SK-N-SH (cell line): ENCODE results near the gene EPHA10. TPM values are rescaled to one million over a fixed set of nuclear protein-coding genes. Genes with fewer than 3 reads are reported as not detected.

ENCODE experiments used
- CTCF ChIA-PET: fragments of 300-600, 350-600 bp; formaldehyde crosslinking; extraction: SDS; loops from one replicate; lab custom pipeline; 2021; lab: Yijun Ruan, JAX
- POLR2A ChIA-PET: fragments of 350-600 bp; sonication (Branson Sonifier 250); formaldehyde crosslinking; extraction: SDS; loops from one replicate; lab custom pipeline; 2020; ENCODE audit warnings: antibody characterized with exemption, inconsistent platforms; lab: Yijun Ruan, JAX
- DNase-seq: peaks from one replicate; pipeline ENCODE4 v3.0.0; 2012
- H2AFZ ChIP-seq: fragments of 200-600 bp; sonication (generic); 2 replicates; pipeline ENCODE4 v1.8.1; 2016; ENCODE audit warnings: antibody characterized with exemption, mild to moderate bottlenecking, low read depth
- H3F3A ChIP-seq: fragments of 200-600 bp; sonication (generic); replicated peaks from 2 replicates; pipeline ENCODE3; 2016; ENCODE audit warnings: antibody characterized with exemption, mild to moderate bottlenecking; ENCODE audit not compliant: insufficient read depth
- H3K27ac ChIP-seq, 2 experiments: fragments of 200-500 bp in 1 of 2; fragments of 200-600 bp in 1 of 2; sonication (Bioruptor generic) in 1 of 2; sonication (generic), shearing (Covaris generic) in 1 of 2; 2 replicates each; pipeline versions ENCODE4 v1.5.1 to v1.6.1; 2014 to 2016; ENCODE audit warnings: low read depth in 2 of 2, inconsistent platforms in 1 of 2, low read length in 1 of 2, mild to moderate bottlenecking in 1 of 2, mixed read lengths in 1 of 2
- H3K27me3 ChIP-seq: fragments of 200-600 bp; sonication (generic), shearing (Covaris generic); 2 replicates; pipeline ENCODE4 v1.6.1; 2016; ENCODE audit warnings: mixed run types; ENCODE audit not compliant: insufficient read depth
- H3K36me3 ChIP-seq, 2 experiments: fragments of 200-500 bp in 1 of 2; fragments of 200-600 bp in 1 of 2; sonication (Bioruptor generic) in 1 of 2; sonication (generic) in 1 of 2; replicated peaks in 1 of 2; 2 replicates each; pipeline versions ENCODE3 to v1.5.1; 2014 to 2016; ENCODE audit warnings: low read length in 1 of 2, mild to moderate bottlenecking in 1 of 2; ENCODE audit not compliant: insufficient read depth in 2 of 2, control insufficient read depth in 1 of 2
- H3K4me1 ChIP-seq, 2 experiments: fragments of 200-500 bp in 1 of 2; fragments of 200-600 bp in 1 of 2; sonication (Bioruptor generic) in 1 of 2; sonication (generic), shearing (Covaris generic) in 1 of 2; 2 replicates each; pipeline versions ENCODE4 v1.5.1 to v1.6.1; 2014 to 2016; ENCODE audit warnings: low read depth in 1 of 2, low read length in 1 of 2, mixed run types in 1 of 2; ENCODE audit not compliant: insufficient read depth in 2 of 2, control insufficient read depth in 1 of 2
- H3K4me2 ChIP-seq: fragments of 200-600 bp; sonication (generic), shearing (Covaris generic); 2 replicates; pipeline ENCODE4 v1.6.1; 2017; ENCODE audit warnings: mixed run types
- H3K4me3 ChIP-seq, 2 experiments: fragments of 200-500 bp in 1 of 2; fragments of 200-600 bp in 1 of 2; sonication (Bioruptor generic) in 1 of 2; sonication (generic), shearing (Covaris generic) in 1 of 2; 2 replicates each; pipeline versions ENCODE4 v1.5.1 to v1.8.1; 2014 to 2016; ENCODE audit warnings: low read depth in 2 of 2, inconsistent platforms in 1 of 2, low read length in 1 of 2, mild to moderate bottlenecking in 1 of 2, mixed read lengths in 1 of 2, moderate library complexity in 1 of 2
- H3K79me2 ChIP-seq: fragments of 200-600 bp; sonication (generic); 2 replicates; pipeline ENCODE4 v1.8.1; 2017; ENCODE audit warnings: mild to moderate bottlenecking; ENCODE audit not compliant: insufficient read depth
- H3K9ac ChIP-seq: fragments of 200-600 bp; sonication (generic); 2 replicates; pipeline ENCODE4 v1.6.1; 2017; ENCODE audit warnings: mixed run types
- H3K9me2 ChIP-seq: fragments of 200-600 bp; sonication (generic); 2 replicates; pipeline ENCODE4 v1.6.1; 2017; ENCODE audit warnings: mixed run types
- H3K9me3 ChIP-seq: fragments of 200-600 bp; sonication (generic); 2 replicates; pipeline ENCODE4 v1.6.1; 2017; ENCODE audit warnings: mixed run types, mild to moderate bottlenecking, moderate library complexity
- H4K20me1 ChIP-seq: fragments of 200-600 bp; sonication (generic); 2 replicates; pipeline ENCODE4 v1.6.1; 2017; ENCODE audit warnings: mild to moderate bottlenecking, mixed run types; ENCODE audit not compliant: insufficient read depth
- CHD2 ChIP-seq: fragments of 150-350 bp; IDR thresholded peaks from 2 replicates; pipeline ENCODE4 v1.6.1; 2018; ENCODE audit warnings: low read length; ENCODE audit not compliant: partially characterized antibody
- CTCF ChIP-seq: fragments of 200-600 bp; sonication (generic); IDR thresholded peaks from 2 replicates; pipeline ENCODE4 v1.6.1; 2017; ENCODE audit warnings: antibody characterized with exemption, mild to moderate bottlenecking, moderate library complexity
- FOSL2 ChIP-seq: IDR thresholded peaks from 2 replicates; pipeline ENCODE4 v1.4.0; 2012; ENCODE audit warnings: low read depth, mild to moderate bottlenecking, moderate library complexity, borderline replicate concordance
- IRF3 ChIP-seq: fragments of 150-350 bp; IDR thresholded peaks from 2 replicates; pipeline ENCODE4 v1.6.1; 2016; ENCODE audit warnings: mild to moderate bottlenecking, low read depth, low read length
- JUND ChIP-seq: IDR thresholded peaks from 2 replicates; pipeline ENCODE4 v1.4.0; 2012
- MXI1 ChIP-seq: IDR thresholded peaks from 2 replicates; pipeline ENCODE4 v1.6.1; 2012; ENCODE audit warnings: mild to moderate bottlenecking, low read depth, low read length, improper control_type of control experiment
- RAD21 ChIP-seq: IDR thresholded peaks from 2 replicates; pipeline ENCODE4 v1.6.1; 2012; ENCODE audit warnings: mild to moderate bottlenecking, low read length
- REST ChIP-seq: IDR thresholded peaks from 2 replicates; pipeline ENCODE4 v1.6.1; 2012; ENCODE audit warnings: mild to moderate bottlenecking, low read depth, low read length, moderate library complexity
- RFX5 ChIP-seq: IDR thresholded peaks from 2 replicates; pipeline ENCODE4 v1.6.1; 2012; ENCODE audit warnings: mild to moderate bottlenecking, improper control_type of control experiment, low read length
- TAF1 ChIP-seq: IDR thresholded peaks from 2 replicates; pipeline ENCODE4 v1.6.1; 2012; ENCODE audit warnings: low read depth, mild to moderate bottlenecking, low read length, moderate library complexity, borderline replicate concordance
- USF2 ChIP-seq: fragments of 150-350 bp; IDR thresholded peaks from 2 replicates; pipeline ENCODE4 v1.6.1; 2017; ENCODE audit warnings: antibody characterized with exemption, low read length, low read depth, borderline replicate concordance
- WGBS: methylation state at CpG from one replicate; pipeline ENCODE4 v1.1.6; 2017; ENCODE audit warnings: low lambda C conversion rate; 5-methylcytosine and 5-hydroxymethylcytosine counted together
- polyA plus RNA-seq, 3 experiments: library from polyadenylated mRNA; depleted of rRNA; stranded (reverse); fragments of >200 nt; gene quantifications; 2 replicates each; pipeline ENCODE4 v1.2.3, GENCODE V29; 2012
- TF ChIP-seq, protein P1 (sequence below): IDR thresholded peaks from 2 replicates; pipeline ENCODE4 v1.4.0; 2012; ENCODE audit warnings: low read depth, borderline replicate concordance

The EPHA10 gene
- polyA plus RNA-seq, 1 of the 3 experiments (the other 2 are of a cell fraction): 0.05 TPM

GRCh38 chr1:37767488-37767887 is 2.6 kb upstream of the EPHA10 start:
- H3K9me2 ChIP-seq: no peaks in the 10 kb centered on the region
- H3F3A ChIP-seq: no peaks in the 10 kb centered on the region
- H3K9ac ChIP-seq: no peak overlapping the region
- H3K4me1 ChIP-seq: peaks cover 0 to 13% of the 10 kb centered on the region in 2 experiments; a peak in 1 of 4 replicates
- H3K27ac ChIP-seq: no peak overlapping the region
- H3K36me3 ChIP-seq: no peaks in the 10 kb centered on the region
- H3K4me3 ChIP-seq: no peak overlapping the region
- POLR2A ChIA-PET: interaction anchor here (0.6 kb wide), 1 partner anchor 1304 kb away, joined by 4 read pairs; no protein-coding TSS in a partner anchor
- 0 out of 2 replicates have a peak, but pooled peaks cover 3% of the 10 kb centered on the region for H4K20me1 ChIP-seq
- WGBS: 6% methylated on average over 2 of the region's 2 CpGs
- CTCF ChIA-PET: interaction anchor here (1.2 to 2.3 kb wide), 3 partner anchors 10 to 40 kb away, joined by 3 to 8 read pairs (median 7); partner anchors contain the start of gene C1orf122
- no peak for TF ChIP-seq IRF3
- 0 out of 2 replicates have a peak, but pooled peaks have one; percentile 41 for TF ChIP-seq REST
- no peak overlapping the region for H2AFZ ChIP-seq
- peaks cover 40% of the 10 kb centered on the region for H3K27me3 ChIP-seq
- no peak for DNase-seq
- no peak overlapping the region for H3K4me2 ChIP-seq
- H3K79me2 ChIP-seq: no peaks in the 10 kb centered on the region
- H3K9me3 ChIP-seq: no peaks in the 10 kb centered on the region

DNA sequence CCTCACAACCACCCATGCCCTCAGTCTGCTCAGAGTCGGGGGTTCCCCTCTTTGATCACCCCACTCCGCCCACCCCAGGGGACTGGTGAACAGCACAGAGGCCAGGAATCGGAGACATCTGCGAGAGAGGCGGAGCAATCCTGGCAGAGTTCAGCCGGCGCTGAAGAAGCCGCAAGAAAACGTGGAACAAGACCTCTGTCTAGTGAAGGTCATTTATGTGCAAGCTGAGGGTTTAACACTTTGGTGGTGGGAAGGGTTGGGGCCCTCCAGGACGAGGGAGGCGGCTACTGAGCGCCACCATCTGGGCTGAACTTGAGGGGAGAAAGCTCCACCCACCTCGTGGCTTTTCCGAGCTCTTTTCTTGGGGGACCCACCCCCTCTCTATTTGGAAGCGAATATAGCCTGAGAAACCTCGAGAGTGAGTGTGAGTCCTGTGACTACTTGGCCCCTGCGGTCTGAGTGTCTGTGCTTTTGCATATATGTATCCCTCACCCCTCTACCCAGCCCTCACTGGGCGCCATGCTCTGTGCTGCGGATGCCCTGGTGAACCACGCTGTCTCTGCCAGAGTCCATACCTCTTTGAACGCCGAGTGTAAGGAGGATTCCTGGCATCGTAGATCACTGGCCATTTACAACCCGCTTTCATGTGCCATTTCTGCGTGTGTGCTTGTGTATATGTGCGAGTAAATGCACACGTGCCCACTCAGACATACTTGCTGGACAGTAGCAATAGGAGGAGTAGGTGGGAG is 1.2 kb upstream of the EPHA10 start:
- H2AFZ ChIP-seq: no peak overlapping the region
- CTCF ChIA-PET: interaction anchor here (0.6 to 2.4 kb wide), 20 partner anchors 9 to 252 kb away, joined by 3 to 11 read pairs (median 3); partner anchors contain the start of genes C1orf122, MEAF6, MTF1 and YRDC
- H3F3A ChIP-seq: no peaks in the 10 kb centered on the region
- H3K4me2 ChIP-seq: peak overlapping the region; percentile 24; the same call in 1 of the 2 replicates
- H3K4me3 ChIP-seq: peak overlapping the region in 1 of 2 experiments; percentile 42; a peak in 2 of 4 replicates
- H3K9ac ChIP-seq: no peak overlapping the region
- no peaks in the 10 kb centered on the region for H3K9me2 ChIP-seq
- H4K20me1 ChIP-seq: 0 out of 2 replicates have a peak, but pooled peaks cover 3% of the 10 kb centered on the region
- peak; percentile 67 for DNase-seq
- H3K36me3 ChIP-seq: no peaks in the 10 kb centered on the region
- no peaks in the 10 kb centered on the region for H3K9me3 ChIP-seq
- H3K27ac ChIP-seq: no peak overlapping the region
- TF ChIP-seq CTCF: 0 out of 2 replicates have a peak, but pooled peaks have one; percentile 9
- no peak for TF ChIP-seq USF2
- TF ChIP-seq JUND: no peak
- peak; percentile 62 for TF ChIP-seq MXI1
- TF ChIP-seq RFX5: no peak
- TF ChIP-seq TAF1: no peak
- TF ChIP-seq CHD2: no peak
- TF ChIP-seq, protein P1, sequence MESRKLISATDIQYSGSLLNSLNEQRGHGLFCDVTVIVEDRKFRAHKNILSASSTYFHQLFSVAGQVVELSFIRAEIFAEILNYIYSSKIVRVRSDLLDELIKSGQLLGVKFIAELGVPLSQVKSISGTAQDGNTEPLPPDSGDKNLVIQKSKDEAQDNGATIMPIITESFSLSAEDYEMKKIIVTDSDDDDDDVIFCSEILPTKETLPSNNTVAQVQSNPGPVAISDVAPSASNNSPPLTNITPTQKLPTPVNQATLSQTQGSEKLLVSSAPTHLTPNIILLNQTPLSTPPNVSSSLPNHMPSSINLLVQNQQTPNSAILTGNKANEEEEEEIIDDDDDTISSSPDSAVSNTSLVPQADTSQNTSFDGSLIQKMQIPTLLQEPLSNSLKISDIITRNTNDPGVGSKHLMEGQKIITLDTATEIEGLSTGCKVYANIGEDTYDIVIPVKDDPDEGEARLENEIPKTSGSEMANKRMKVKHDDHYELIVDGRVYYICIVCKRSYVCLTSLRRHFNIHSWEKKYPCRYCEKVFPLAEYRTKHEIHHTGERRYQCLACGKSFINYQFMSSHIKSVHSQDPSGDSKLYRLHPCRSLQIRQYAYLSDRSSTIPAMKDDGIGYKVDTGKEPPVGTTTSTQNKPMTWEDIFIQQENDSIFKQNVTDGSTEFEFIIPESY: no peak
- TF ChIP-seq RAD21: peak; percentile 58
- TF ChIP-seq FOSL2: no peak
- TF ChIP-seq, all 33 proteins: peak for 3
- no peaks in the 10 kb centered on the region for H3K79me2 ChIP-seq
- WGBS: 4% methylated on average over 16 of the region's 27 CpGs
- peaks cover 40% of the 10 kb centered on the region for H3K27me3 ChIP-seq
- peaks cover 0 to 13% of the 10 kb centered on the region in 2 experiments; a peak in 1 of 4 replicates for H3K4me1 ChIP-seq
- POLR2A ChIA-PET: interaction anchor here (0.6 to 2.1 kb wide), 5 partner anchors 29 to 1145 kb away, joined by 3 to 6 read pairs (median 5); partner anchors contain the start of genes C1orf122, CDCA8 and YRDC
